ENCODE measurements around the gene MMEL1.

Gene MMEL1

GRCh38 chr1:2623571-2624337 lies 9.1 kb downstream of the MMEL1 start:
- DNase-seq (ENCODE audit: low read depth), result no peak
- H3K4me3 ChIP-seq (ENCODE audit: control insufficient read depth, low read depth, low read length), result no peak overlapping the region
- no peak for TF ChIP-seq CTCF (IDR thresholded peaks at IDR 0.05; ENCODE audit: control insufficient read depth, insufficient read depth, low read depth, low read length, missing control alignments)

DNA sequence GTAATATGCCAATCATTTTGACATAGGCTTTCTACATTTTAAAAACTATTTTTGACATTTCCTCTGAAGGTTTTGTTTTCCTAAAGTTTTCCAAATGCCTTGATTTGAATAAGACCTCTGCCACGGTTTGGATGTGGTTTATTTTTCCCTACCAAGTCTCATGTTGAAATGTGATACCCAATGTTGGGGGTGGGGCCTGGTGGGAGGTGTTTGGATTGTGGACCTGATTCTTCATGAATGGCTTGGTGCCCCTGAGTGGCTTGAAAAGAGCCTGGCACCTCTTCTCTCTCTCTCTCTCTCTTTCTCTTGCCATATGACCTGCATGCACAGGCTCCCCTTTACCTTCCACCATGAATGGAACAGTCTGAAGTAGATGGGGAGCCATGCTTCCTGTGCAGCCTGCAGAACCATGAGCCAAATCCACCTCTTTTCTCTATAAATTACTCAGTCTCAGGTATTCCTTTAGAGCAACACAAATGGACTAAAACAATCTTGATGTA lies 14.8 kb downstream of the MMEL1 start:
- no peak for DNase-seq (ENCODE audit: low read depth)
- no peak for TF ChIP-seq CTCF (IDR thresholded peaks at IDR 0.05; ENCODE audit: control insufficient read depth, insufficient read depth, low read depth, low read length, missing control alignments)
- H3K4me3 ChIP-seq (ENCODE audit: control insufficient read depth, low read depth, low read length), result no peak overlapping the region

- DNase-seq (ENCODE audit: low read depth), result no peak
- no peak overlapping the region for H3K4me3 ChIP-seq (ENCODE audit: control insufficient read depth, low read depth, low read length)
- no peak for TF ChIP-seq CTCF (IDR thresholded peaks at IDR 0.05; ENCODE audit: control insufficient read depth, insufficient read depth, low read depth, low read length, missing control alignments)
These were observed 18.7 kb downstream of the MMEL1 start for GRCh38 chr1:2614145-2614544.

DNA sequence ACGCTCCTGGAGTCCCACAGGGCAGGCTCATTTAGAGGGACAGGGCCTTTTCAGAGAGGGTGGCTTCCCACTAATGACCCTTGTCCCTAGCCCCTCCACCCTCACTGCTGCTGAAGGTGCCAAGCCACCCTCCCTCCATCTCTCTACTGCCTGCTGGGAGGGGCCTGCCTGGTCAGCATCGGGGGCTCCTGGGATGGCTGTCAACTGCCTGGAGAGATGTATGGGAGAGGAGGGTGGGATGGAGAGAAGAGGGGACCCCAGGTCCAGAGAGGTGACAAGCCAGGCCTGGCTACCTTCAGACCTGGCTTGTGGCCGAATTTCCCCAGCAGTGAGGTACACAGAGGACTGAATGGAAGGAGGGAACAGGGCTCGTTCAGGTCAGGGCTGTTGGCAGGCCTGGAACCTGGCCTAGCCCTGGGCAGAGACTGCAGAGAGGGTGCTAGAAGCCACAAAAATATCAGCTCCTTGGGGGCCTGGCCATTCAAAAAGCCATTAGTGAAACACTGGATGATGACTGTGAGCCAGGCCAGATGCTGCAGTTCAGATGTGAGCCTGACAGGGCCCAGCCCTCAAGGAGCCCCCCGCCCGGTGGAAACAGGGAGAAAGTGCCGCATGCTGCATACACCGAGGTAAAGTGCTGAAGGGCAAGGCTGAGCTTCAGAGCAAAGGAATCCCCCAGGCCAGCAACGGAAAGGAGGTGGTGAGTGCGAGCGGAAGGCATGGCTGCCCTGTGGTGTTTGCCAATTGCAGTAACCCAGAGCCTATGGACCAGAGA lies 20.0 kb downstream of the MMEL1 start:
- no peak for TF ChIP-seq CTCF (IDR thresholded peaks at IDR 0.05; ENCODE audit: control insufficient read depth, insufficient read depth, low read depth, low read length, missing control alignments)
- no peak for DNase-seq (ENCODE audit: low read depth)
- H3K4me3 ChIP-seq (ENCODE audit: control insufficient read depth, low read depth, low read length), result no peak overlapping the region

GRCh38 chr1:2611621-2612437 lies 21.0 kb downstream of the MMEL1 start:
- TF ChIP-seq CTCF (IDR thresholded peaks at IDR 0.05; ENCODE audit: control insufficient read depth, insufficient read depth, low read depth, low read length, missing control alignments), result no peak
- no peak overlapping the region for H3K4me3 ChIP-seq (ENCODE audit: control insufficient read depth, low read depth, low read length)
- DNase-seq (ENCODE audit: low read depth), result no peak

DNA sequence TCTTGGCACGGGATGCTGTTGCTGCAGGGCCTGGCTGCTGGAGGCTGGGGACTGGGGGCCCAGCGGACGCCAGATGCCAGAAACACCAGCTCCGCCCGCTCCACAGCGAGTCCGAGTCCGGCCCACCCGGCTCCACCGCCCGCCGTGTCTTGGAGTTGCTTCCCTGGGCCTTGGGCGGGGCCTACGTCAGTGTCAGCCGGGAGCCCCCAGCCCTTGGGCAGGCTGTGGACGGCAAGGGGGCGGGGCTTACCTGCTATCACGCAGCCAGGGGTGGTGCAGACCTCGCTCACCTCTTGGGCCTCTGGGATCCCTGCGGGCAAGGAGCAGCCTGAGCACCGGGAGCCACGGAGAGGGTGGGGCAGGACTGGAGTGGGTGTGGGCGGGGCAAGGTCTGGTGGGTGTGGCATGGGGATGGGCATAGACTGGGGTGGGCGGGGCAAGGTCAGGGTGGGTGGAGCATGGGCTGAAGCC lies 21.8 kb downstream of the MMEL1 start:
- TF ChIP-seq CTCF (IDR thresholded peaks at IDR 0.05; ENCODE audit: control insufficient read depth, insufficient read depth, low read depth, low read length, missing control alignments), result no peak
- H3K4me3 ChIP-seq (ENCODE audit: control insufficient read depth, low read depth, low read length), result no peak overlapping the region
- no peak for DNase-seq (ENCODE audit: low read depth)
